Endothelial cell of umbilical vein (primary cell): ENCODE results near the gene AP1G2. TPM values are rescaled to one million over a fixed set of nuclear protein-coding genes. Genes with fewer than 3 reads are reported as not detected.

ENCODE experiments used
- BruUV-seq: library from RNA; stranded (reverse); fragments of 400-500 nt; replicated peaks from 2 replicates; lab custom pipeline; 2021; lab: Mats Ljungman, UMichigan
- CTCF ChIA-PET: fragments of 300-600, 350-600 bp; sonication (Branson Sonifier 250); formaldehyde crosslinking; loops from one replicate; lab custom pipeline; 2021; ENCODE audit warnings: antibody characterized with exemption, inconsistent platforms; lab: Charles Lee
- POLR2A ChIA-PET: fragments of 300-600, 350-600 bp; sonication (Branson Sonifier 250); formaldehyde crosslinking; loops from one replicate; lab custom pipeline; 2021; ENCODE audit warnings: antibody characterized with exemption, inconsistent platforms; lab: Charles Lee
- DNase-seq: peaks from one replicate; pipeline ENCODE4 v3.0.0-alpha.2; 2011; ENCODE audit warnings: low read depth, low spot score
- FAIRE-seq: peaks from 2 replicates; lab custom pipeline; 2011; peaks lifted over from hg19 to GRCh38; lab: Jason Lieb, UNC
- H2AFZ ChIP-seq: 2 replicates; pipeline ENCODE4 v1.6.0; 2012; ENCODE audit warnings: low read depth, low read length, control low read depth, inconsistent platforms
- H3K27ac ChIP-seq: 2 replicates; pipeline ENCODE4 v1.5.1; 2011; ENCODE audit warnings: low read depth, mild to moderate bottlenecking, control low read depth, low read length, moderate library complexity; ENCODE audit not compliant: insufficient read depth
- H3K27me3 ChIP-seq, 2 experiments: 2 replicates each; pipeline versions ENCODE4 v1.6.0 to v1.6.1; 2011; ENCODE audit warnings: low read length in 2 of 2, mixed read lengths in 1 of 2; ENCODE audit not compliant: control insufficient read depth in 2 of 2, insufficient read depth in 2 of 2
- H3K36me3 ChIP-seq, 2 experiments: 2 replicates in 1 of 2; 3 replicates in 1 of 2; pipeline ENCODE4 v1.5.1; 2011; ENCODE audit warnings: low read length in 2 of 2, mild to moderate bottlenecking in 1 of 2, moderate library complexity in 1 of 2; ENCODE audit not compliant: control insufficient read depth in 2 of 2, insufficient read depth in 2 of 2; ENCODE audit errors: extremely low read depth in 1 of 2
- H3K4me1 ChIP-seq: 3 replicates; pipeline ENCODE4 v1.5.1; 2011; ENCODE audit warnings: mild to moderate bottlenecking, low read length; ENCODE audit not compliant: control insufficient read depth, insufficient read depth; ENCODE audit errors: extremely low read depth
- H3K4me2 ChIP-seq: 2 replicates; pipeline ENCODE4 v1.6.1; 2011; ENCODE audit warnings: low read length, control low read depth, mixed read lengths; ENCODE audit not compliant: insufficient read depth
- H3K4me3 ChIP-seq, 3 experiments: fragments of 200-600 bp in 1 of 3; sonication (generic), shearing (Covaris generic) in 1 of 3; replicated peaks in 1 of 3; 2 replicates each; pipeline ENCODE4 v1.5.1; 2011 to 2016; ENCODE audit warnings: control low read depth in 3 of 3, low read length in 3 of 3, mild to moderate bottlenecking in 2 of 3, inconsistent platforms in 1 of 3, low read depth in 1 of 3, moderate library complexity in 1 of 3; ENCODE audit not compliant: insufficient read depth in 1 of 3
- H3K79me2 ChIP-seq: 2 replicates; pipeline ENCODE4 v1.6.0; 2012; ENCODE audit warnings: low read length, inconsistent platforms; ENCODE audit not compliant: control insufficient read depth, insufficient read depth
- H3K9ac ChIP-seq: replicated peaks from 2 replicates; pipeline ENCODE3; 2011; ENCODE audit warnings: low read length, control low read depth; ENCODE audit not compliant: insufficient read depth; ENCODE audit errors: extremely low read depth
- H3K9me1 ChIP-seq: replicated peaks from 3 replicates; pipeline ENCODE4 v1.6.0; 2011; ENCODE audit warnings: mild to moderate bottlenecking, low read length; ENCODE audit not compliant: control insufficient read depth, insufficient read depth; ENCODE audit errors: extremely low read depth
- H3K9me3 ChIP-seq: replicated peaks from 2 replicates; pipeline ENCODE4 v1.5.1; 2012; ENCODE audit warnings: low read length, inconsistent platforms; ENCODE audit not compliant: control insufficient read depth, insufficient read depth
- H4K20me1 ChIP-seq: replicated peaks from 2 replicates; pipeline ENCODE3; 2011; ENCODE audit warnings: mild to moderate bottlenecking, low read length; ENCODE audit not compliant: control insufficient read depth, insufficient read depth; ENCODE audit errors: extremely low read depth
- CTCF ChIP-seq, 2 donors: IDR thresholded peaks; 1 replicate in 1 of 2; 2 replicates in 1 of 2; pipeline ENCODE4 v1.5.1; 2011; ENCODE audit warnings: low read length in 2 of 2, mild to moderate bottlenecking in 2 of 2, moderate library complexity in 2 of 2, control low read depth in 1 of 2, inconsistent platforms in 1 of 2, low read depth in 1 of 2; ENCODE audit not compliant: insufficient read depth in 1 of 2; ENCODE audit errors: extremely low read depth in 1 of 2
- EZH2 ChIP-seq: IDR thresholded peaks from 2 replicates; pipeline ENCODE4 v1.6.1; 2012; ENCODE audit warnings: borderline replicate concordance, low read depth, mild to moderate bottlenecking, moderate library complexity, low read length, inconsistent platforms; ENCODE audit not compliant: severe bottlenecking
- FOS ChIP-seq: IDR thresholded peaks from 2 replicates; pipeline ENCODE4 v1.6.1; 2011; ENCODE audit warnings: mild to moderate bottlenecking, low read length, moderate library complexity, borderline replicate concordance; ENCODE audit not compliant: insufficient read depth
- GATA2 ChIP-seq: IDR thresholded peaks from 2 replicates; pipeline ENCODE4 v1.7.0; 2011; ENCODE audit warnings: low read depth, mild to moderate bottlenecking, moderate library complexity, mixed read lengths, low read length; ENCODE audit not compliant: insufficient read length, insufficient read depth
- JUN ChIP-seq: IDR thresholded peaks from 2 replicates; pipeline ENCODE4 v1.6.1; 2011; ENCODE audit warnings: borderline replicate concordance, low read depth; ENCODE audit not compliant: insufficient read length, insufficient read depth
- MAX ChIP-seq: IDR thresholded peaks from 2 replicates; pipeline ENCODE4 v1.6.1; 2011; ENCODE audit not compliant: insufficient read depth, insufficient read length
- MYC ChIP-seq: IDR thresholded peaks from one replicate; pipeline ENCODE4 v1.6.1; 2011; ENCODE audit warnings: mild to moderate bottlenecking, low read depth, low read length
- POLR2A ChIP-seq: IDR thresholded peaks from 2 replicates; pipeline ENCODE4 v1.6.1; 2012; ENCODE audit warnings: low read depth, mild to moderate bottlenecking, control low read depth, low read length
- POLR2AphosphoS5 ChIP-seq: IDR thresholded peaks from 2 replicates; pipeline ENCODE4 v1.6.1; 2012; ENCODE audit warnings: low read depth, mild to moderate bottlenecking, control low read depth, low read length, moderate library complexity; ENCODE audit not compliant: insufficient read depth
- dilution Hi-C: fragments of 300-500 bp; cut with MboI; formaldehyde crosslinking; loops from one replicate; pipeline ENCODE4 v1.15.0; 2019; ENCODE audit warnings: low sequenced_read_pairs; ENCODE audit not compliant: extremely low pct_ligation_motif_present
- intact Hi-C: fragments of 100-400 bp; cut with micrococcal nuclease; formaldehyde crosslinking; loops from one replicate; pipeline ENCODE4 v1.10.0; 2022
- polyA plus RNA-seq, 4 experiments: library from polyadenylated mRNA; depleted of rRNA in 3 of 4; stranded (reverse) in 3 of 4; unstranded in 1 of 4; fragments of >200 nt; gene quantifications; 2 replicates each; pipeline versions ENCODE4 v1.2.1 to v1.2.3, GENCODE V29; 2011 to 2012; ENCODE audit warnings: missing spikeins in 1 of 4
- total RNA-seq: library from RNA; stranded (reverse); gene quantifications from 2 replicates; pipeline ENCODE4 v1.2.3, GENCODE V29; 2021

AP1G2 gene
- total and polyA plus RNA-seq, 2 donors (not counting 3 experiments of a cell fraction or from before 2014, with no cell fraction given), result 39.0 to 55.8 TPM

DNA sequence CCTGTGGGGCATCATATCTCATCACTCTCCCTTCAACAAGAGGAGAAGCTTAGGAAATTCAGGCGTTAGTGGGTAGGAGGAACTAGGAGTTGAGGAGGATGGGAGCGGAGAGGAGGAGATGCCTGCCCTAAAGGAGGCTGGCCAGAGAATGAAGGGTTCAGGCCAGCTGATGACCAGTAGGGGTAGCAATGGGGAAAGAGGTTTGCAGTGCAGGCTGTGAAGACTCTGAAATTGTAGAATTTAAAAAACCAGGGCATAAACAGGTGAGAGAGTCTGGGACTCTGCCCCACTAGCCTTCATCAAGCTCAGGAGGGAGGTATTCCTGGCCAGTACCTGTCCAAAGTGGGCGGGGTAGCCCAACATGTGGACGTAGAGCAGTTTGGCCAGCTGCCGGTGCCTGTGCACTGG lies 809 bp downstream of the AP1G2 start:
- Histone ChIP-seq H3K4me1 (peaks cover 4% of the 10 kb centered on the region), H3K4me2 (peak overlapping the region; percentile 84), H3K9ac (peak overlapping the region; percentile 46), H4K20me1 (no peaks in the 10 kb centered on the region), H3K9me3 (no peaks in the 10 kb centered on the region), H3K4me3 (peak overlapping the region; percentile 49 to 65 (median 60)), H3K9me1 (no peaks in the 10 kb centered on the region), H2AFZ (peak overlapping the region; percentile 93), H3K27ac (no peak overlapping the region), H3K36me3 (peaks cover 0 to 3% of the 10 kb centered on the region in 2 experiments), H3K27me3 (peaks cover 0 to 1% of the 10 kb centered on the region in 2 experiments), H3K79me2 (no peaks in the 10 kb centered on the region)
- POLR2A ChIA-PET, result interaction anchor here (0.6 kb wide), 1 partner anchor 15 kb away, joined by 5 read pairs; the partner anchor contains the start of gene ZFHX2
- FAIRE-seq (peak; percentile 21), DNase-seq (no peak)
- intact Hi-C loops, result no loop called here
- no peak for TF ChIP-seq POLR2AphosphoS5
- TF ChIP-seq CTCF (IDR thresholded peaks at IDR 0.05; ENCODE audit: extremely low read depth in 1 of 2, insufficient read depth in 1 of 2, low read depth in 1 of 2, low read length in 2 of 2), result peak in 1 of 2 donors; percentile 24
- dilution Hi-C loops, result no loop called here
- CTCF ChIA-PET, result interaction anchor here (0.9 to 1.9 kb wide), 4 partner anchors 9 to 88 kb away, joined by 3 to 14 read pairs (median 4); no protein-coding TSS in a partner anchor
- BruUV-seq, result no TSS peak

GRCh38 chr14:23566112-23566777 lies 1.3 kb downstream of the AP1G2 start:
- H3K9me3 ChIP-seq, result no peaks in the 10 kb centered on the region
- peaks cover 4% of the 10 kb centered on the region for H3K4me1 ChIP-seq
- H3K4me2 ChIP-seq, result no peak overlapping the region
- DNase-seq, result no peak
- H3K4me3 ChIP-seq, result no peak overlapping the region
- CTCF ChIA-PET, result interaction anchor here (1.0 to 1.9 kb wide), 2 partner anchors 86 to 88 kb away, joined by 3 to 14 read pairs; no protein-coding TSS in a partner anchor
- H3K36me3 ChIP-seq, result peaks cover 0 to 3% of the 10 kb centered on the region in 2 experiments
- no peak overlapping the region for H2AFZ ChIP-seq
- H3K9ac ChIP-seq, result no peak overlapping the region
- H3K27ac ChIP-seq, result no peak overlapping the region
- TF ChIP-seq JUN (no peak), POLR2AphosphoS5 (no peak), MYC (no peak), CTCF (IDR thresholded peaks at IDR 0.05; ENCODE audit: extremely low read depth in 1 of 2, insufficient read depth in 1 of 2, low read depth in 1 of 2, low read length in 2 of 2) (no peak), POLR2A (no peak), GATA2 (no peak), MAX (no peak), EZH2 (no peak), FOS (no peak)
- POLR2A ChIA-PET, result no interaction called here
- H3K79me2 ChIP-seq, result no peaks in the 10 kb centered on the region
- no peaks in the 10 kb centered on the region for H3K27me3 ChIP-seq
- H3K9me1 ChIP-seq, result no peaks in the 10 kb centered on the region
- FAIRE-seq, result no peak
- dilution Hi-C loops, result no loop called here
- intact Hi-C loops, result no loop called here
- BruUV-seq, result TSS peak; percentile 23
- H4K20me1 ChIP-seq, result no peaks in the 10 kb centered on the region
